ENCODE data around the gene DCST2. TPM values are rescaled to one million over a fixed set of nuclear protein-coding genes. Genes with fewer than 3 reads are reported as not detected.

DCST2 gene
- polyA plus RNA-seq, 2 of the 4 experiments (the other 2 are of a cell fraction) = 0.23 to 1.0 TPM

GRCh38 chr1:155072531-155073289 lies 39.1 kb upstream of the DCST2 start:
- DNase-seq (ENCODE audit: low read depth in 1 of 2, low spot score in 1 of 2) (no peak), ATAC-seq (no peak), FAIRE-seq (no peak)
- Histone ChIP-seq H3K4me1 (0 out of 3 replicates have a peak, but pooled peaks cover 12% of the 10 kb centered on the region), H3K9me3 (no peaks in the 10 kb centered on the region), H3K4me3 (no peak overlapping the region), H3K4me2 (no peak overlapping the region), H3K27ac (no peak overlapping the region)
- ChIA-PET POLR2A (no interaction called here), CTCF (interaction anchor here (0.6 to 27.3 kb wide), 4 partner anchors 12 to 25 kb away, joined by 4 to 350 read pairs (median 162); partner anchors contain the start of genes ADAM15 and EFNA4)
- TF ChIP-seq EHF (CRISPR knock-in tag; IDR thresholded peaks at IDR 0.05) = no peak
- no peak for TF ChIP-seq RARB (CRISPR knock-in tag; IDR thresholded peaks at IDR 0.05)
- no peak for TF ChIP-seq KDM1A (IDR thresholded peaks at IDR 0.05; ENCODE audit: low read depth)
- no peak for TF ChIP-seq MAZ (IDR thresholded peaks at IDR 0.05; ENCODE audit: borderline replicate concordance, low read depth, low read length)
- TF ChIP-seq POLR2A (IDR thresholded peaks at IDR 0.05; ENCODE audit: low read length) = no peak
- no peak for TF ChIP-seq ZC3H11A (IDR thresholded peaks at IDR 0.05)
- no peak for TF ChIP-seq PHF8 (IDR thresholded peaks at IDR 0.05; ENCODE audit: borderline replicate concordance, low read depth)
- TF ChIP-seq BCL3 (IDR thresholded peaks at IDR 0.05) = no peak
- TF ChIP-seq BHLHE40 (IDR thresholded peaks at IDR 0.05; ENCODE audit: low read depth, low read length) = no peak
- TF ChIP-seq JUNB (IDR thresholded peaks at IDR 0.05) = no peak
- TF ChIP-seq HDAC2 (IDR thresholded peaks at IDR 0.05) = no peak
- WGBS (ENCODE audit: missing lambda C conversion rate) = 59% methylated on average over 7 of the region's 7 CpGs

- 0 out of 3 replicates have a peak, but pooled peaks cover 12% of the 10 kb centered on the region for H3K4me1 ChIP-seq
- ATAC-seq (no peak), FAIRE-seq (no peak), DNase-seq (ENCODE audit: low read depth in 1 of 2, low spot score in 1 of 2) (no peak)
- CTCF ChIA-PET = interaction anchor here (0.6 to 27.3 kb wide), 5 partner anchors 13 to 592 kb away, joined by 3 to 350 read pairs (median 4); partner anchors contain the start of genes ADAM15 and EFNA4
- 92% methylated on average over 14 of the region's 14 CpGs for WGBS (ENCODE audit: missing lambda C conversion rate)
- H3K4me3 ChIP-seq = no peak overlapping the region
- H3K4me2 ChIP-seq = no peak overlapping the region
- POLR2A ChIA-PET = no interaction called here
- H3K9me3 ChIP-seq = no peaks in the 10 kb centered on the region
- no peak overlapping the region for H3K27ac ChIP-seq
- TF ChIP-seq SMC3 (IDR thresholded peaks at IDR 0.05) (no peak), FOSL2 (IDR thresholded peaks at IDR 0.05) (no peak), FOSL2 (CRISPR knock-in tag; IDR thresholded peaks at IDR 0.05) (no peak), NR3C1 (IDR thresholded peaks at IDR 0.05) (no peak), MYC (IDR thresholded peaks at IDR 0.05; ENCODE audit: borderline replicate concordance, low read length) (no peak), E2F6 (IDR thresholded peaks at IDR 0.05; ENCODE audit: borderline replicate concordance, low read depth) (no peak), RNF2 (IDR thresholded peaks at IDR 0.05; ENCODE audit: borderline replicate concordance, low read depth) (no peak), EHF (CRISPR knock-in tag; IDR thresholded peaks at IDR 0.05) (no peak), ZC3H11A (IDR thresholded peaks at IDR 0.05) (no peak), SREBF2 (IDR thresholded peaks at IDR 0.05) (no peak), CBX2 (IDR thresholded peaks at IDR 0.05; ENCODE audit: borderline replicate concordance, low read depth) (no peak), HOXB5 (CRISPR knock-in tag; IDR thresholded peaks at IDR 0.05) (no peak), NPAS2 (CRISPR knock-in tag; IDR thresholded peaks at IDR 0.05; ENCODE audit: borderline replicate concordance) (no peak)
These were observed 38.1 kb upstream of the DCST2 start for GRCh38 chr1:155071701-155072100.

Data from A549 (cell line).